ENCODE results near the gene QSOX1. TPM values are rescaled to one million over a fixed set of nuclear protein-coding genes. Genes with fewer than 3 reads are reported as not detected.

Gene QSOX1
- total and polyA plus RNA-seq, 4 donors, result 170 to 537 (median 256) TPM

DNA sequence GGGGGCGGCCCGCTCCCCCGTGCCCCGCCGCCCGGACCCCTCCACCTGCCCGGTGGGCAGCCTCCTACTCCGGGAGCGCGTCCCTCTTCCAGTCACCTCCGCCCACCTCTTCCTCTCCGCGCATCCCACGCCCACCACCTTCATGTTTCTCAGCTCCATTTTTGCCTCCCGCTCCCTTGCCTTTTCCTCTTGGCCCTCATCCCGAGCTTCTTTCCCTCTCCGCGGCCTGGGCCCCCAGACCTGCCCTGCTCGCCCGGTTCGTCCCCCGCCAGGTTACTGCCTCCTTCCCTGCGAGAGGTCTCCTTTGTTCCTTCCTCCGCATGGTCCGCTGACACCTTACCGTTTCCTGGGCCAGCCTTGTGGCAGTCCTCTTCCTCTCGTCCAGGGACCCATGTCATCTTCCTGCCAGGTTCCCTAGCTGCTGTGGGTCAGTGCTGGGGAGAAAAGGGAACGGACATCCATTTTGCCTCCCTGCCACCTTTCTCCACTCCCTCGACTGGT lies 563 bp downstream of the QSOX1 start:
- Histone ChIP-seq H3K4me3 (peak overlapping the region; percentile 95), H3K27me3 (ENCODE audit: control insufficient read depth in 3 of 3, insufficient read depth in 3 of 3, low read length in 2 of 3) (no peaks in the 10 kb centered on the region), H3K4me1 (ENCODE audit: control insufficient read depth in 5 of 5, insufficient read depth in 5 of 5, low read length in 5 of 5) (peaks cover 2 to 47% (median 20%) of the 10 kb centered on the region in 5 donors), H3K9me3 (ENCODE audit: control insufficient read depth in 4 of 4, insufficient read depth in 3 of 4, low read length in 3 of 4) (no peaks in the 10 kb centered on the region), H3K9ac (ENCODE audit: insufficient read depth in 1 of 2, low read length in 2 of 2) (peak overlapping the region; percentile 52 to 72), H3K27ac (ENCODE audit: low read depth in 1 of 2, low read length in 1 of 2) (peak overlapping the region; percentile 89 to 96), H3K36me3 (ENCODE audit: control insufficient read depth in 4 of 4, insufficient read depth in 4 of 4, low read length in 4 of 4) (peaks cover 0 to 6% (median 0%) of the 10 kb centered on the region in 4 donors)
- 1 to 2% methylated on average over 29 of the region's 29 CpGs for WGBS, 2 donors
- no peak for ATAC-seq (ENCODE audit: insufficient read depth, low FRiP score)
- TF ChIP-seq CTCF (IDR thresholded peaks at IDR 0.05; ENCODE audit: control extremely low read depth, extremely low read depth), result no peak
- peak in 1 of 3 donors; percentile 43 for DNase-seq

GRCh38 chr1:180156201-180156600 lies 1.5 kb downstream of the QSOX1 start:
- H3K36me3 ChIP-seq (ENCODE audit: control insufficient read depth in 4 of 4, insufficient read depth in 4 of 4, low read length in 4 of 4), result peaks cover 0 to 6% (median 0%) of the 10 kb centered on the region in 4 donors
- H3K9ac ChIP-seq (ENCODE audit: insufficient read depth in 1 of 2, low read length in 2 of 2), result no peak overlapping the region
- no peak for TF ChIP-seq CTCF (IDR thresholded peaks at IDR 0.05; ENCODE audit: control extremely low read depth, extremely low read depth)
- H3K9me3 ChIP-seq (ENCODE audit: control insufficient read depth in 4 of 4, insufficient read depth in 3 of 4, low read length in 3 of 4), result no peaks in the 10 kb centered on the region
- no peak for DNase-seq
- peaks cover 2 to 47% (median 20%) of the 10 kb centered on the region in 5 donors for H3K4me1 ChIP-seq (ENCODE audit: control insufficient read depth in 5 of 5, insufficient read depth in 5 of 5, low read length in 5 of 5)
- 45 to 55% methylated on average over 4 of the region's 4 CpGs for WGBS, 2 donors
- no peaks in the 10 kb centered on the region for H3K27me3 ChIP-seq (ENCODE audit: control insufficient read depth in 3 of 3, insufficient read depth in 3 of 3, low read length in 2 of 3)
- ATAC-seq (ENCODE audit: insufficient read depth, low FRiP score), result no peak
- no peak overlapping the region for H3K4me3 ChIP-seq
- peak overlapping the region in 1 of 2 donors; percentile 22 for H3K27ac ChIP-seq (ENCODE audit: low read depth in 1 of 2, low read length in 1 of 2)

GRCh38 chr1:180156631-180157091 lies 2.0 kb downstream of the QSOX1 start:
- Histone ChIP-seq H3K9ac (ENCODE audit: insufficient read depth in 1 of 2, low read length in 2 of 2) (no peak overlapping the region), H3K36me3 (ENCODE audit: control insufficient read depth in 4 of 4, insufficient read depth in 4 of 4, low read length in 4 of 4) (peaks cover 0 to 6% (median 0%) of the 10 kb centered on the region in 4 donors), H3K27me3 (ENCODE audit: control insufficient read depth in 3 of 3, insufficient read depth in 3 of 3, low read length in 2 of 3) (no peaks in the 10 kb centered on the region), H3K4me1 (ENCODE audit: control insufficient read depth in 5 of 5, insufficient read depth in 5 of 5, low read length in 5 of 5) (peaks cover 2 to 45% (median 17%) of the 10 kb centered on the region in 5 donors), H3K9me3 (ENCODE audit: control insufficient read depth in 4 of 4, insufficient read depth in 3 of 4, low read length in 3 of 4) (no peaks in the 10 kb centered on the region), H3K27ac (ENCODE audit: low read depth in 1 of 2, low read length in 1 of 2) (peak overlapping the region in 1 of 2 donors; percentile 22), H3K4me3 (no peak overlapping the region)
- 53 to 60% methylated on average over 2 of the region's 2 CpGs for WGBS, 2 donors
- no peak for TF ChIP-seq CTCF (IDR thresholded peaks at IDR 0.05; ENCODE audit: control extremely low read depth, extremely low read depth)
- DNase-seq, result no peak
- ATAC-seq (ENCODE audit: insufficient read depth, low FRiP score), result no peak

DNA sequence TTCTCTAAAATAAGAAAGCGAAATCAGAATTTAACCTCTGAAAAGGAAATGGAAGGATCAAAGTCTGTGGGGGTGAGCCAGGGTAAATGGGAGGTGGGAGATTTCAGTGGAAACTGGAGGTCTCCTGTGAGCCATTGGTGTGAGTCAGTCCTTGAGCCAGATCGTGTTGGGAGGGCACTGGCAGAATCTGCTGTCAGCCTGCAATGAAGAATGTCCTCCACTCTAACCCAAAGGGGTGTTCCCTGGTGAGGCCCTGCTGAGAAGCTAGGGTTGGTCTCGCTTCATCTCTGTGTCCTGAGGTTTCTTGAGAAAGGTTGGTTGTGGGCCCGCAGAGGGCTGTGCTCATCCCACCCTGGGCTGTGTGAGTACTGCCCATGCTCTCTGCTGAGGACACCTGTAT lies 2.4 kb downstream of the QSOX1 start:
- 73 to 85% methylated on average over 4 of the region's 4 CpGs for WGBS, 2 donors
- H3K4me3 ChIP-seq, result no peak overlapping the region
- H3K36me3 ChIP-seq (ENCODE audit: control insufficient read depth in 4 of 4, insufficient read depth in 4 of 4, low read length in 4 of 4), result peaks cover 0 to 6% (median 0%) of the 10 kb centered on the region in 4 donors
- no peaks in the 10 kb centered on the region for H3K27me3 ChIP-seq (ENCODE audit: control insufficient read depth in 3 of 3, insufficient read depth in 3 of 3, low read length in 2 of 3)
- TF ChIP-seq CTCF (IDR thresholded peaks at IDR 0.05; ENCODE audit: control extremely low read depth, extremely low read depth), result no peak
- DNase-seq (no peak), ATAC-seq (ENCODE audit: insufficient read depth, low FRiP score) (no peak)
- H3K9ac ChIP-seq (ENCODE audit: insufficient read depth in 1 of 2, low read length in 2 of 2), result no peak overlapping the region
- H3K9me3 ChIP-seq (ENCODE audit: control insufficient read depth in 4 of 4, insufficient read depth in 3 of 4, low read length in 3 of 4), result no peaks in the 10 kb centered on the region
- H3K4me1 ChIP-seq (ENCODE audit: control insufficient read depth in 5 of 5, insufficient read depth in 5 of 5, low read length in 5 of 5), result peaks cover 2 to 43% (median 17%) of the 10 kb centered on the region in 5 donors
- H3K27ac ChIP-seq (ENCODE audit: low read depth in 1 of 2, low read length in 1 of 2), result peak overlapping the region in 1 of 2 donors; percentile 63

All from lung (tissue), 12 donors.